ENCODE results near the gene CMTM3. TPM values are rescaled to one million over a fixed set of nuclear protein-coding genes. Genes with fewer than 3 reads are reported as not detected.

The CMTM3 gene
- total RNA-seq, 1 experiment from 2014 or later = 19.1 TPM

DNA sequence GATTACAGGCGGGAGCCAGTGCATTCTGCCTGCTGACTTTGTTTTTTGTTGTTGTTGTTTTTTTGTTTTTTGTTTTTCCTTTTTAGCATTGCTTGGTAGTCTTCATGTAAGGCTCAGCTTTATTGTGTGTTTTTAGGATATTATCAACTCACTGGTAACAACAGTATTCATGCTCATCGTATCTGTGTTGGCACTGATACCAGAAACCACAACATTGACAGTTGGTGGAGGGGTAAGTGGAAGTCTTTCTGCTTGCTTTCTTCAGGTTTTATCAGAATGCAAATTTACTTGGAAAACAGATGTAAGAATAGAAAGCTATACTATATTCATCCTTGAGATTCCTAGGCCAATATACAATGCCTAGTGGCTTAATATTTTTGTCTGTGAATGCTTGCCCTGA is 41.5 kb upstream of the CMTM3 start:
- H3K9me3 Mint-ChIP-seq = peaks cover 3% of the 10 kb centered on the region
- H3K27me3 Mint-ChIP-seq (ENCODE audit: low read depth) = no peaks in the 10 kb centered on the region; the same call in 1 of the 2 replicates
- no peaks in the 10 kb centered on the region for H3K4me1 Mint-ChIP-seq
- no peak overlapping the region for H3K4me3 Mint-ChIP-seq
- H3K36me3 Mint-ChIP-seq = peaks cover 4% of the 10 kb centered on the region
- TF ChIP-seq, protein P1, sequence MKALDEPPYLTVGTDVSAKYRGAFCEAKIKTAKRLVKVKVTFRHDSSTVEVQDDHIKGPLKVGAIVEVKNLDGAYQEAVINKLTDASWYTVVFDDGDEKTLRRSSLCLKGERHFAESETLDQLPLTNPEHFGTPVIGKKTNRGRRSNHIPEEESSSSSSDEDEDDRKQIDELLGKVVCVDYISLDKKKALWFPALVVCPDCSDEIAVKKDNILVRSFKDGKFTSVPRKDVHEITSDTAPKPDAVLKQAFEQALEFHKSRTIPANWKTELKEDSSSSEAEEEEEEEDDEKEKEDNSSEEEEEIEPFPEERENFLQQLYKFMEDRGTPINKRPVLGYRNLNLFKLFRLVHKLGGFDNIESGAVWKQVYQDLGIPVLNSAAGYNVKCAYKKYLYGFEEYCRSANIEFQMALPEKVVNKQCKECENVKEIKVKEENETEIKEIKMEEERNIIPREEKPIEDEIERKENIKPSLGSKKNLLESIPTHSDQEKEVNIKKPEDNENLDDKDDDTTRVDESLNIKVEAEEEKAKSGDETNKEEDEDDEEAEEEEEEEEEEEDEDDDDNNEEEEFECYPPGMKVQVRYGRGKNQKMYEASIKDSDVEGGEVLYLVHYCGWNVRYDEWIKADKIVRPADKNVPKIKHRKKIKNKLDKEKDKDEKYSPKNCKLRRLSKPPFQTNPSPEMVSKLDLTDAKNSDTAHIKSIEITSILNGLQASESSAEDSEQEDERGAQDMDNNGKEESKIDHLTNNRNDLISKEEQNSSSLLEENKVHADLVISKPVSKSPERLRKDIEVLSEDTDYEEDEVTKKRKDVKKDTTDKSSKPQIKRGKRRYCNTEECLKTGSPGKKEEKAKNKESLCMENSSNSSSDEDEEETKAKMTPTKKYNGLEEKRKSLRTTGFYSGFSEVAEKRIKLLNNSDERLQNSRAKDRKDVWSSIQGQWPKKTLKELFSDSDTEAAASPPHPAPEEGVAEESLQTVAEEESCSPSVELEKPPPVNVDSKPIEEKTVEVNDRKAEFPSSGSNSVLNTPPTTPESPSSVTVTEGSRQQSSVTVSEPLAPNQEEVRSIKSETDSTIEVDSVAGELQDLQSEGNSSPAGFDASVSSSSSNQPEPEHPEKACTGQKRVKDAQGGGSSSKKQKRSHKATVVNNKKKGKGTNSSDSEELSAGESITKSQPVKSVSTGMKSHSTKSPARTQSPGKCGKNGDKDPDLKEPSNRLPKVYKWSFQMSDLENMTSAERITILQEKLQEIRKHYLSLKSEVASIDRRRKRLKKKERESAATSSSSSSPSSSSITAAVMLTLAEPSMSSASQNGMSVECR (CRISPR knock-in tag; IDR thresholded peaks at IDR 0.05; ENCODE audit: borderline replicate concordance) = no peak
- no peak for TF ChIP-seq SMAD3 (CRISPR knock-in tag; IDR thresholded peaks at IDR 0.05; ENCODE audit: borderline replicate concordance)
- TF ChIP-seq ESRRA (CRISPR knock-in tag; IDR thresholded peaks at IDR 0.05; ENCODE audit: borderline replicate concordance) = no peak
- TF ChIP-seq, protein P2, sequence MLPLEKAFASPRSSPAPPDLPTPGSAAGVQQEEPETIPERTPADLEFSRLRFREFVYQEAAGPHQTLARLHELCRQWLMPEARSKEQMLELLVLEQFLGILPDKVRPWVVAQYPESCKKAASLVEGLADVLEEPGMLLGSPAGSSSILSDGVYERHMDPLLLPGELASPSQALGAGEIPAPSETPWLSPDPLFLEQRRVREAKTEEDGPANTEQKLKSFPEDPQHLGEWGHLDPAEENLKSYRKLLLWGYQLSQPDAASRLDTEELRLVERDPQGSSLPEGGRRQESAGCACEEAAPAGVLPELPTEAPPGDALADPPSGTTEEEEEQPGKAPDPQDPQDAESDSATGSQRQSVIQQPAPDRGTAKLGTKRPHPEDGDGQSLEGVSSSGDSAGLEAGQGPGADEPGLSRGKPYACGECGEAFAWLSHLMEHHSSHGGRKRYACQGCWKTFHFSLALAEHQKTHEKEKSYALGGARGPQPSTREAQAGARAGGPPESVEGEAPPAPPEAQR (CRISPR knock-in tag; IDR thresholded peaks at IDR 0.05) = no peak
- TF ChIP-seq IRF2 (CRISPR knock-in tag; IDR thresholded peaks at IDR 0.05; ENCODE audit: borderline replicate concordance, low read depth) = no peak
- TF ChIP-seq, protein P3, sequence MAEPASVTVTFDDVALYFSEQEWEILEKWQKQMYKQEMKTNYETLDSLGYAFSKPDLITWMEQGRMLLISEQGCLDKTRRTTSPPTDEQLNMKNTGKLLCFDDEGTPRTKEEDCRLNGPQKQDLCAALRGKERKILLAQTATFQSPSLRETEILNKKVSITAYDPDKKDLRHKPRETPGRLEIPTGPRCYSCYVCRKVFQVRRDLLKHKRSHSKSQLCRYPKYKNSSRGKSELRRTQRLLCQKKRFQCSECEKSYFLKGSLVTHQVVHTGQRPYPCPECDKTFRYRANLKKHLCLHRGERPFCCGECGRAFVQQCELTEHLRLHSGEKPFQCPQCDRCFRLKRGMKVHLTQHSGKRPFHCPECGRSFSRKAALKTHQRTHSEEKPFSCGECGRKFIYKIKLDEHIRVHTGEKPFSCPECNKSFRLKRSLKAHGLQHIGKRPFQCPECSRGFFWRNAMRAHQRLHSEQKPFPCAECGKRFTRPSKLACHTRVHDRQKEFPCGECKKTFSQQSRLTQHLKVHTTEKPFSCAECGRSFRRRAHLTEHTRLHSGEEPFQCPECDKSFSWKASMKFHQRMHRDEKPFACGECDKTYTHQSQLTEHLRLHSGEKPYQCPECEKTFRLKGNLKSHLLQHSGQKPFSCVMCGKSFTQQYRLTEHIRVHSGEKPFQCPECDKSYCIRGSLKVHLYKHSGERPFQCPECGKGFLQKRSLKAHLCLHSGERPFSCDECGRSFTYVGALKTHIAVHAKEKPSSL (CRISPR knock-in tag; conservative IDR thresholded peaks at IDR 0.05) = no peak
- TF ChIP-seq, protein P4, sequence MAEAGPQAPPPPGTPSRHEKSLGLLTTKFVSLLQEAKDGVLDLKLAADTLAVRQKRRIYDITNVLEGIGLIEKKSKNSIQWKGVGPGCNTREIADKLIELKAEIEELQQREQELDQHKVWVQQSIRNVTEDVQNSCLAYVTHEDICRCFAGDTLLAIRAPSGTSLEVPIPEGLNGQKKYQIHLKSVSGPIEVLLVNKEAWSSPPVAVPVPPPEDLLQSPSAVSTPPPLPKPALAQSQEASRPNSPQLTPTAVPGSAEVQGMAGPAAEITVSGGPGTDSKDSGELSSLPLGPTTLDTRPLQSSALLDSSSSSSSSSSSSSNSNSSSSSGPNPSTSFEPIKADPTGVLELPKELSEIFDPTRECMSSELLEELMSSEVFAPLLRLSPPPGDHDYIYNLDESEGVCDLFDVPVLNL (CRISPR knock-in tag; IDR thresholded peaks at IDR 0.05; ENCODE audit: borderline replicate concordance, low read depth) = no peak
- TF ChIP-seq GABPB1 (CRISPR knock-in tag; IDR thresholded peaks at IDR 0.05) = no peak
- TF ChIP-seq SMAD4 (CRISPR knock-in tag; IDR thresholded peaks at IDR 0.05) = no peak
- TF ChIP-seq JAZF1 (CRISPR knock-in tag; IDR thresholded peaks at IDR 0.05) = no peak
- ATAC-seq = no peak
- POLR2A ChIA-PET = no interaction called here
- DNase-seq (ENCODE audit: low spot score) = no peak
- H3K27ac Mint-ChIP-seq = no peak overlapping the region
- CTCF ChIA-PET = interaction anchor here (0.6 to 2.2 kb wide), 3 partner anchors 27 to 88 kb away, joined by 3 to 11 read pairs (median 4); no protein-coding TSS in a partner anchor

DNA sequence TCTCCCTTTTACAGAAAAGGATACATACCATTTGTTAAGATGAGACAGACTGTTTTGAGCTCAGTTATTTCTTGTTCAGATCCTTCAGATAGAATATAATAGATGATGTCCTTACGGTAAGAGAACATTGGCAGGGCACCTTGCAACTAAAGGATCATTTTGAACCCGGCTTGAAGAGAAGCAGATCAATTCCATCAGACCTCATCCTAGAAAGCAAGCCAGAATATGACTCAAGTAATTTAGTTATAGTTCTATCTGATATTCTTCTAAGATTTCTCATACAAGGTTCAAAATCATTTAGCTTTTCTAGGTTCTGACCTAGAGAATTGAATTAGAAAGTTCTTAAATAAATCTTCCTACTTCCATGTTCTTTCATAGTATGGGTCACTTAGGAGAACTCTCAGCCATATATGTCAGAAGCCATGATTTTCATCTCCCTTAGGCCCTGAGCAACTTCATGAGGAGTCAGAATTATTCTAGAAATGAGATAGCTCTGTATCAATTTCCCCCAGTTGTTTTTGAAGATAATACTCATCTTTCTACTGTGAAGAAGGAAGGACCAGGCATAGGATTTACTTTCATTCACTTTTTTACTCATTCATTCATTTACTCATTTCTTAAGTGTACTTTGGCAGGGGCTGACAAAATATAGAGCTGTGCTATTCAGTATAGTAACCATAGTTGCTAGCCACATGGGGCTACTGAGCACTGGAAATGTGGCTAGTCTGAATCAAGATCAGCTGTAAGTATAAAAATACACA is 40.8 kb upstream of the CMTM3 start:
- no peak overlapping the region for H3K4me3 Mint-ChIP-seq
- DNase-seq (ENCODE audit: low spot score) (no peak), ATAC-seq (no peak)
- no peaks in the 10 kb centered on the region for H3K4me1 Mint-ChIP-seq
- peaks cover 4% of the 10 kb centered on the region for H3K36me3 Mint-ChIP-seq
- peaks cover 3% of the 10 kb centered on the region for H3K9me3 Mint-ChIP-seq
- POLR2A ChIA-PET = no interaction called here
- no peak overlapping the region for H3K27ac Mint-ChIP-seq
- H3K27me3 Mint-ChIP-seq (ENCODE audit: low read depth) = no peaks in the 10 kb centered on the region
- CTCF ChIA-PET = interaction anchor here (0.6 to 2.2 kb wide), 6 partner anchors 12 to 157 kb away, joined by 3 to 11 read pairs (median 4); partner anchors contain the start of gene CKLF
- no peak for TF ChIP-seq RORB (CRISPR knock-in tag; IDR thresholded peaks at IDR 0.05)
- no peak for TF ChIP-seq GABPB1 (CRISPR knock-in tag; IDR thresholded peaks at IDR 0.05)
- TF ChIP-seq CBFB (CRISPR knock-in tag; IDR thresholded peaks at IDR 0.05; ENCODE audit: low read depth) = no peak
